GM18526 (cell line): ENCODE data around the gene UQCRC1.

Experiments used
- POLR2A ChIP-seq: IDR thresholded peaks from 3 replicates; pipeline ENCODE4 v1.6.1; 2011; ENCODE audit not compliant: insufficient read length; ENCODE audit errors: extremely low read depth

UQCRC1 gene

GRCh38 chr3:48619541-48620524, 10.4 kb upstream of the UQCRC1 start:
- TF ChIP-seq POLR2A = no peak

- TF ChIP-seq POLR2A = no peak
These were observed 8.1 kb upstream of the UQCRC1 start for GRCh38 chr3:48617559-48617958.

- no peak for TF ChIP-seq POLR2A
These were observed 4.6 kb upstream of the UQCRC1 start for GRCh38 chr3:48614044-48614443.

GRCh38 chr3:48612309-48612708, 2.9 kb upstream of the UQCRC1 start:
- TF ChIP-seq POLR2A = no peak

- no peak for TF ChIP-seq POLR2A
These were observed 1.9 kb downstream of the UQCRC1 start for GRCh38 chr3:48607519-48607918.

- no peak for TF ChIP-seq POLR2A
These were observed 7.8 kb downstream of the UQCRC1 start for GRCh38 chr3:48601622-48601994.

- no peak for TF ChIP-seq POLR2A
These were observed 8.5 kb downstream of the UQCRC1 start for GRCh38 chr3:48600711-48601621.

- TF ChIP-seq POLR2A = no peak
These were observed 9.7 kb downstream of the UQCRC1 start for GRCh38 chr3:48599509-48600285.

GRCh38 chr3:48599077-48599501, 10.4 kb downstream of the UQCRC1 start:
- TF ChIP-seq POLR2A = no peak

GRCh38 chr3:48598323-48599076, 10.9 kb downstream of the UQCRC1 start:
- TF ChIP-seq POLR2A = no peak

GRCh38 chr3:48597408-48597800, 12.0 kb downstream of the UQCRC1 start:
- no peak for TF ChIP-seq POLR2A

GRCh38 chr3:48596676-48597407, 12.6 kb downstream of the UQCRC1 start:
- TF ChIP-seq POLR2A = no peak

GRCh38 chr3:48596157-48596556, 13.3 kb downstream of the UQCRC1 start:
- TF ChIP-seq POLR2A = no peak
